OCI-LY3 (cell line): ENCODE data around the gene FGGY.

Source experiments
- CTCF ChIP-seq: fragments of 200-600, 300-600 bp; sonication (generic); IDR thresholded peaks from 2 replicates; pipeline ENCODE4 v1.5.1; 2014; ENCODE audit warnings: antibody characterized with exemption, low read length, low read depth
- EZH2phosphoT487 ChIP-seq: fragments of 200-600 bp; shearing (Covaris generic); IDR thresholded peaks from 2 replicates; pipeline ENCODE4 v1.6.1; 2018; ENCODE audit warnings: antibody characterized with exemption, mixed run types, low read depth

GRCh38 chr1:59683197-59683596, 386.3 kb downstream of the FGGY start:
- TF ChIP-seq CTCF: no peak
- no peak for TF ChIP-seq EZH2phosphoT487
